NCI-H524 treated with DMSO at 0.1 percent for 48 hours (cell line): ENCODE measurements around the gene DLL3.
A peak's percentile ranks its signal among the peaks of the same experiment; 100 is the strongest.
"Not testable (repeated sequence)": the region's sequence is repeated elsewhere in the genome, so short reads cannot be mapped to it uniquely, and the experiment has no call there.

Experiments used
- DNase-seq: peaks from one replicate; lab custom pipeline; 2025; lab: John Stamatoyannopoulos, UW

DLL3 gene, protein sequence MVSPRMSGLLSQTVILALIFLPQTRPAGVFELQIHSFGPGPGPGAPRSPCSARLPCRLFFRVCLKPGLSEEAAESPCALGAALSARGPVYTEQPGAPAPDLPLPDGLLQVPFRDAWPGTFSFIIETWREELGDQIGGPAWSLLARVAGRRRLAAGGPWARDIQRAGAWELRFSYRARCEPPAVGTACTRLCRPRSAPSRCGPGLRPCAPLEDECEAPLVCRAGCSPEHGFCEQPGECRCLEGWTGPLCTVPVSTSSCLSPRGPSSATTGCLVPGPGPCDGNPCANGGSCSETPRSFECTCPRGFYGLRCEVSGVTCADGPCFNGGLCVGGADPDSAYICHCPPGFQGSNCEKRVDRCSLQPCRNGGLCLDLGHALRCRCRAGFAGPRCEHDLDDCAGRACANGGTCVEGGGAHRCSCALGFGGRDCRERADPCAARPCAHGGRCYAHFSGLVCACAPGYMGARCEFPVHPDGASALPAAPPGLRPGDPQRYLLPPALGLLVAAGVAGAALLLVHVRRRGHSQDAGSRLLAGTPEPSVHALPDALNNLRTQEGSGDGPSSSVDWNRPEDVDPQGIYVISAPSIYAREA

DNA sequence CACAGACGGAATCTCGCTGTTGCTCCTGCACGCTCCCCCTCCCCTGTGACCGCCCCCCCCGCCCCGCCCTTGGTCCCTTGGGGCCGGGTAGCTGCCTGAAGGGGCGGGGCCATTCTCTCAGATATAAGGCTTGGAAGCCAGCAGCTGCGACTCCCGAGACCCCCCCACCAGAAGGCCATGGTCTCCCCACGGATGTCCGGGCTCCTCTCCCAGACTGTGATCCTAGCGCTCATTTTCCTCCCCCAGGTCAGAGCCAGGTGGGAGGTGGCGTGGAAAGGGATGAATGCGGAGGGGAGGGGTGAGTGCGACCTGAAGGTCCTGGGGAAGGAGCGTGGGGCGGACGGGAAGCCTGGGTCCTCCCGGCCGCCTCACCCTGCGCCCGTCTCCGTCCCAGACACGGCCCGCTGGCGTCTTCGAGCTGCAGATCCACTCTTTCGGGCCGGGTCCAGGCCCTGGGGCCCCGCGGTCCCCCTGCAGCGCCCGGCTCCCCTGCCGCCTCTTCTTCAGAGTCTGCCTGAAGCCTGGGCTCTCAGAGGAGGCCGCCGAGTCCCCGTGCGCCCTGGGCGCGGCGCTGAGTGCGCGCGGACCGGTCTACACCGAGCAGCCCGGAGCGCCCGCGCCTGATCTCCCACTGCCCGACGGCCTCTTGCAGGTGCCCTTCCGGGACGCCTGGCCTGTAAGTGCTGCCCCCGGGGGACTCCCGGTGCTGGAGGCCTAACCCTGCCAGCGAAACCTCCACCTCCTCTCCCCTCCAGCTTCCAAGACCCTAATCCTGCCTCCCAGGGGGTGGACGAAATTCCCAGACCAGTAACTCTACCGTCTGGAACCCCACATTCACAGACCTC, at the start of gene DLL3:
DLL3 (plus strand) TSS at position 150 of the 845 bp plus-strand sequence; CDS start at position 178, 28 bp downstream.
- peak; percentile 31 for DNase-seq

DNA sequence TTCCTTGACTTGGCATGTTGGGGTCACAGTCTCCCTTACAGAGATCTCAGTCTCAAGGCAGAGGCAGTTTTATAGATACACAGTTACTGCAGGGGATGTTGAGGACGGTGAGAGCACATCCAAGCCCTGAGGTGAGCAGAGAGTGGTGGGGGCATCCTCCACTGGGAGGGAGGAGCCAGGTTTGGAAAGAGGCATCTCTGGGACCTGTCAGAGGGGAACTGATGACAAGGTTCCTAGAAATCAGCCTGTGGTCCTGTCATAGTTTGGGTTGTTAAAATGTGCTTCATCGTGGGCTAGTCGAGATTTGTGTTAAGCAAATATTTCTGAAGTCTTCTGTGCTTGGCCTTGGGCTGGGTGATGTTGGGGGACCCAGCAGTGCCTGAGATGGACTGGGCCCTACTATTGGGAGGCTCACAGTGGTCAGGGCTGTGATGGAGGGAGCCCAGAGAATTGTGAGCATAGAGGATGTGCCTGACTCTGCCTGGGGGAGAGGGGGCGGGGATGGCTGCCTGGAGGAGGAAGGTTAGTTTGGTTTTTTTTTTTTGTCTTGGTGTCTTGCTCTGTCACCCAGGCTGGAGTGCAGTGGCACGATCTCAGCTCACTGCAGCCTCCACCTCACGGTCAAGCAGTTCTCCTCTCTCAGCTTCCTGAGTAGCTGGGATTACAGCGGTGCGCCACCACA, 49.5 kb upstream of the DLL3 start:
- no peak for DNase-seq

- DNase-seq, result not testable (repeated sequence)
Measured at GRCh38 chr19:39451257-39451656, 47.5 kb upstream of the DLL3 start.

GRCh38 chr19:39463403-39463802, 35.3 kb upstream of the DLL3 start:
- DNase-seq, result no peak

DNA sequence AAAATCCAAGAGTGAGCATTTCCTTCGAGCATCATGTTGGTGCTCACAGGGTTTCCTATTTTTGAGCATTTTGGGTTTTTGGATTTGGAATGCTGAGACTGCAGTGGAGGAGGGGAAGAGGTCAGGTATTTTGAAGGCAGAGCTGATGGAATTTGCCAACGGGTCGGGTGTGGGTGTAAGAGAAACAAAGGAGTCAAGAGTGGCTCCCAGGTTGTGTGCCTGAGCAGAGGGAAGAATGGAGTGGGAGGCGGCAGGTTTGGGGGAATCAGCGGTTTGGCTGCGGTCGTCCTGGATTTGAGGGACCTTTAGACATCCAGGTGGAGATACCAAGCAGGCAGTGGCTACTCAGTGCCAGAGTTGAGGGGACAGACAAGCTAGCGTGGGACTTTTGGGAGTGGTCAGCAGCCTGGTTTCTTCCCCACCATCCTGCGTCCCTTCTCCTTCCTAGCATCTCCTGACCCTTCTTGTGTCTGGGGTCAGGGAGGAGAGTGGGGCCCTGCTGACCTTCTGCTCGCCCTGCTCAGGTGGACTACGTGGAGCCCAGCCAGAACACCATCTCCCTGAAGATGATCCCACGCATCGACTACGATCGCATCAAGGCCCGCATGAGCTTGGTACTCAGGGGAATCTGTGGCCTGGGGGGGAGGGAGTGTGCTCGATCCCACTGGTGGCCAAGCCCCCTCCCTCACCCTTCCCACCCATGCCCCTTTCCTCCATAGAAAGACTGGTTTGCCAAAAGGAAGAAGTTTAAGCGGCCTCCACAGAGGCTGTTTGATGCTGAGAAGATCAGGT, 32.6 kb upstream of the DLL3 start:
- DNase-seq, result no peak

DNA sequence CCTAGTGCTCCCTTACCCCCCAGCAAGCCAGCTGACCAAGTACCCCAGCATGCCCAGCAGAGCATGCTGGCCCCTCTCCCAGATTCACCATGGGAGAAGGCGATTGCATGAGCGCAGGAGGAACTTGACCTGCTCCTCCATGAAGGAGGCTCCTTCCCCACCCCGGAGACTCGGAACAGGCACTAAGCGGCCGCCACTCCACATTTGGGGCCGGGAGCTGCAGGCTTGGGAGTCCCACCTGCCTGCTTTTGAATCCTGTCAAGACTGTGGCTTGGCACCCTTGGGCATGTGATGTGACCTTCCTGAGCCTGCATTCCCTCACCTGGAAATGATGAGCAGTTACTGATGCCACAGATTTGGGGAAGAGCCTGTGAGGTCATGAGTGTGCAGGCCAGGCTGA, 30.8 kb upstream of the DLL3 start:
- no peak for DNase-seq

GRCh38 chr19:39469036-39469435, 29.7 kb upstream of the DLL3 start:
- DNase-seq, result no peak

GRCh38 chr19:39469567-39469966, 29.2 kb upstream of the DLL3 start:
- DNase-seq, result no peak

GRCh38 chr19:39470724-39471339, 27.9 kb upstream of the DLL3 start:
- no peak for DNase-seq

GRCh38 chr19:39471756-39472536, 26.8 kb upstream of the DLL3 start:
- DNase-seq, result no peak

GRCh38 chr19:39472746-39473442, 25.9 kb upstream of the DLL3 start:
- DNase-seq, result no peak

GRCh38 chr19:39473443-39473960, 25.2 kb upstream of the DLL3 start:
- DNase-seq, result no peak

DNA sequence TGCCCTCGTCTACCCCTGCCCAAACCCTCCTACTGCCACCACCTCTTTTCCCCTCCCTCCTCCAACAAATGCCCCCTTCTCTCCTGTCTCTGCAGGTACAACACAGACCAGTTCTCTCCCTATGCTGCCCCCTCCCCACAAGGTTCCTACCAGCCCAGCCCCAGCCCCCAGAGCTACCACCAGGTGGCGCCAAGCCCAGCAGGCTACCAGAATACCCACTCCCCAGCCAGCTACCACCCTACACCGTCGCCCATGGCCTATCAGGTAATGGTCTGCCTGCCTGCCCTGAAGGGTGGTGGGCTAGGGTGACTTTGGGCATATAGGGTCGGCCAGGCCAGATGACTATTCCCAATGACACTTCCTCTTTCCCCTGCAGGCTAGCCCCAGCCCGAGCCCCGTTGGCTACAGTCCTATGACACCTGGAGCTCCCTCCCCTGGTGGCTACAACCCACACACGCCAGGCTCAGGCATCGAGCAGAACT, 24.6 kb upstream of the DLL3 start:
- DNase-seq, result no peak

- no peak for DNase-seq
Measured at GRCh38 chr19:39475748-39476147, 23.0 kb upstream of the DLL3 start.

DNA sequence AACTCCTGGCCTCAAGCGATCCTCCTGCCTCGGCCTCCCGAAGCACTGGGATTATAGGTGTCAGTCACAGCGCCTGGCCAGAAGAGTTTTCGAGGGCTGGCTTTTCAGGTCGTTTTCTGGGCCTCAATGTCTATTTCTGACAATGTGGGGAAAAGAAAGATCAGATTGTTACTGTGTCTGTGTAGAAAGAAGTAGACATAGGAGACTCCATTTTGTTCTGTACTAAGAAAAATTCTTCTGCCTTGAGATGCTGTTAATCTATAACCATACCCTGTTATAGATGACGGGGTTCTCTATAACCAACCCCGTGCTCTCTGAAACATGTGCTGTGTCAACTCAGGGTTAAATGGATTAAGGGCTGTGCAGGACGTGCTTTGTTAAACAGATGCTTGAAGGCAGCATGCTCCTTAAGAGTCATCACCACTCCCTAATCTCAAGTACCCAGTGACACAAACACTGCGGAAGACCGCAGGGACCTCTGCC, 19.4 kb upstream of the DLL3 start:
- DNase-seq, result peak; percentile 63

DNA sequence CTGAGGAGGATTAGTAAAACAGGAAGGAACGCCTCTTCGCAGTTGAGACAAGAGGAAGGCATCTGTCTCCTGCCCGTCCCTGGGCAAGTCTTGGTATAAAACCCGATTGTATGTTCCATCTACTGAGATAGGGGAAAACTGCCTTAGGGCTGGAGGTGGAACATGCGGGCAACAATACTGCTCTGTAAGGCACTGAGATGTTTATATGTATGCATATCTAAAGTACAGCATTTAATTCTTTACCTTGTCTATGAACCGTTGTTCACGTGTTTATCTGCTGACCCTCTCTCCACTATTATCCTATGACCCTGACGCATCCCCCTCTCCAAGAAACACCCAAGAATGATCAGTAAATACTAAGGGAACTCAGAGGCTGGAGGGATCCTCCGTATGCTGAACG, 18.8 kb upstream of the DLL3 start:
- peak; percentile 63 for DNase-seq

DNA sequence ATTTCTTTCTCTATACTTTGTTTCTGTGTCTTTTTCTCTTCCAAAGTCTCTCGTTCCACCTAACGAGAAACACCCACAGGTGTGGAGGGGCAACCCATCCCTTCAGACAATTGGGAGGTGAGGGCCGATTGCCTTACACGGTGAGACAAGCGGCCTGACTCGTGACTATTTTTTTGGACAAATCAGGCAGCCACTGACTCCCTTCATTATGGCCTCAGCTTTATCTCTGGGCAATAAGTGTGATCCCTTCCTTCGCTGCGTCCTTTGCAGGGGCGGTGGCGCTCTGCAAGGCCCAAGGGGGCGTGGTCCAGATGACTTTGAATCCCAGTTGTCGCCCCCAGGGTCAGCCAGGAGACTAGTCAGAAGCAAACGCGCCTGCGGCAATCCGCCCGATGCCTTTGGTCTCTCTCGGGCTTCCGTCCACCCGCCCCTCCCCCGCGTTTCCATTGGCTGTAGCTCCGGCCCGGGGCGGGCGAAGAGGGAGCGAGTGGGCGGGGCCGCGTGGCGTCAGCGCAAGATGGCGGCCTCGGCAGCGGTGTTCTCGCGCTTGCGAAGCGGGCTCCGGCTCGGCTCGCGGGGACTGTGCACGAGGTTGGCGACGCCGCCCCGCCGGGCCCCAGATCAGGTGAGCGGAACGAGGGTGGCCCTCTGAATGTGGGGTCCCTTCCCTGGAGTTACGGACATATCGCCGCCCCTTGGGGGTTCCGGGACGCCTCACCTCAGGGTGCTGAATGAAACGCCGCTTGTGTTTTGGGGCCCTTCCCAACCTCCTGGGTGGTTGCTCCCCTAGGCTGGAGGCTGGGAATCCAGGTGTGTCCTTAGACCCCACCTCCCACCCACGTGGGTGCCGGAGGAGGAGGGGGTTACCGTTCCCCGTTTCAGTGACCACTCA, 18.2 kb upstream of the DLL3 start, which contains the start of gene TIMM50:
TIMM50 (plus strand) TSS at position 502 of the 892 bp plus-strand sequence; CDS start at position 518, 16 bp downstream.
- peak; percentile 83 for DNase-seq

DNA sequence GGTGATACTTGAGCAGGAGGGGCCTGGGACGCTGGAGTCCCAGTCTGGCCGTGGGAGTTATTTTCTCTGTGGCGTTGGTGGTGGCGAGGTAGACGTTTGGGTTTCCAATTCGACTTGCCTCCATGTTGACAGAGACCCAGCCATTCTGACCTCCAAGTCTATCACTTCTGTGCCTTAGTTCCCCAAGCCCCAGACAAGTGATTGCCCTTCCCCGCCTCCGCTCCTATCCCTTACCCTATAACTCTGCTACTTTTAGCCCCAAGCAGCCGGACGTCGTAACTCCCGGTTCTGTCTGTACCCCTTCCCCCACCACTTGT, 17.6 kb upstream of the DLL3 start:
- DNase-seq, result no peak
